HG03520 (cell line): Measurements from ENCODE around the gene RBM12.

ENCODE experiments used
- ATAC-seq: cut with Tn5 transposase; IDR thresholded peaks from one replicate; pipeline ENCODE4 v1.9.1; 2021; ENCODE audit warnings: mild to moderate bottlenecking, moderate library complexity; ENCODE audit not compliant: unreplicated experiment

The RBM12 gene

GRCh38 chr20:35602851-35603495 lies 61.7 kb downstream of the RBM12 start:
- no peak for ATAC-seq

- ATAC-seq = no peak
Measured at GRCh38 chr20:35601990-35602389, 62.7 kb downstream of the RBM12 start.

GRCh38 chr20:35600993-35601973 lies 63.4 kb downstream of the RBM12 start:
- ATAC-seq = no peak

GRCh38 chr20:35600176-35600992 lies 64.3 kb downstream of the RBM12 start:
- ATAC-seq = no peak

GRCh38 chr20:35599776-35600120 lies 65.0 kb downstream of the RBM12 start:
- no peak for ATAC-seq
